HEK293T (cell line): Measurements from ENCODE around the gene CHD5.

ENCODE experiments used
- ARNT ChIP-seq: fragments of 450-650 bp; IDR thresholded peaks from 2 replicates; pipeline ENCODE4 v1.6.1; 2017; ENCODE audit warnings: mild to moderate bottlenecking
- BHLHE40 ChIP-seq: fragments of 450-650 bp; IDR thresholded peaks from 2 replicates; pipeline ENCODE4 v1.6.1; 2016; ENCODE audit warnings: mild to moderate bottlenecking, moderate library complexity, borderline replicate concordance
- CTBP1 ChIP-seq: fragments of 450-650 bp; IDR thresholded peaks from 2 replicates; pipeline ENCODE4 v1.6.1; 2016; ENCODE audit warnings: borderline replicate concordance
- ELF4 ChIP-seq: fragments of 450-650 bp; IDR thresholded peaks from 2 replicates; pipeline ENCODE4 v1.6.1; 2017; ENCODE audit warnings: antibody characterized with exemption
- FOXA1 ChIP-seq: fragments of 450-650 bp; IDR thresholded peaks from 2 replicates; pipeline ENCODE4 v1.6.1; 2016; ENCODE audit warnings: mild to moderate bottlenecking
- FOXK2 ChIP-seq: fragments of 450-650 bp; IDR thresholded peaks from 2 replicates; pipeline ENCODE4 v1.6.1; 2016; ENCODE audit warnings: mild to moderate bottlenecking
- FOXM1 ChIP-seq: fragments of 450-650 bp; IDR thresholded peaks from 2 replicates; pipeline ENCODE4 v1.6.1; 2017; ENCODE audit warnings: mild to moderate bottlenecking, borderline replicate concordance
- HDGF ChIP-seq: fragments of 450-650 bp; IDR thresholded peaks from 2 replicates; pipeline ENCODE4 v1.6.1; 2017; ENCODE audit warnings: antibody characterized with exemption, borderline replicate concordance
- L3MBTL2 ChIP-seq: fragments of 450-650 bp; conservative IDR thresholded peaks from 2 replicates; pipeline ENCODE4 v1.6.1; 2016; ENCODE audit warnings: mild to moderate bottlenecking
- LEF1 ChIP-seq: fragments of 450-650 bp; IDR thresholded peaks from 2 replicates; pipeline ENCODE4 v1.6.1; 2017; ENCODE audit warnings: mild to moderate bottlenecking, borderline replicate concordance
- PKNOX1 ChIP-seq: fragments of 450-650 bp; IDR thresholded peaks from 2 replicates; pipeline ENCODE4 v1.6.1; 2016
- SP1 ChIP-seq: fragments of 450-650 bp; IDR thresholded peaks from 2 replicates; pipeline ENCODE4 v1.6.1; 2017
- SUZ12 ChIP-seq: fragments of 450-650 bp; IDR thresholded peaks from 2 replicates; pipeline ENCODE4 v1.6.1; 2016; ENCODE audit warnings: mild to moderate bottlenecking
- TARDBP ChIP-seq: fragments of 450-650 bp; IDR thresholded peaks from 2 replicates; pipeline ENCODE4 v1.6.1; 2016

GRCh38 chr1:6152882-6153281 lies 27.2 kb downstream of the CHD5 start:
- no peak for TF ChIP-seq SP1
- no peak for TF ChIP-seq HDGF
- TF ChIP-seq PKNOX1: no peak
- TF ChIP-seq BHLHE40: no peak
- no peak for TF ChIP-seq ELF4
- TF ChIP-seq TARDBP: no peak
- no peak for TF ChIP-seq SUZ12
- TF ChIP-seq L3MBTL2: no peak
- TF ChIP-seq ARNT: no peak
- TF ChIP-seq FOXM1: no peak
- no peak for TF ChIP-seq FOXA1
- no peak for TF ChIP-seq LEF1
- no peak for TF ChIP-seq CTBP1
- TF ChIP-seq FOXK2: no peak
